GM19397 (cell line): ENCODE measurements around the gene SOWAHD.
A peak's percentile ranks its signal among the peaks of the same experiment; 100 is the strongest.
"Not testable (repeated sequence)": the region's sequence is repeated elsewhere in the genome, so short reads cannot be mapped to it uniquely, and the experiment has no call there.

Source experiments
- ATAC-seq: cut with Tn5 transposase; IDR thresholded peaks from one replicate; pipeline ENCODE4 v1.9.1; 2021; ENCODE audit warnings: mild to moderate bottlenecking, moderate library complexity; ENCODE audit not compliant: unreplicated experiment

SOWAHD gene

DNA sequence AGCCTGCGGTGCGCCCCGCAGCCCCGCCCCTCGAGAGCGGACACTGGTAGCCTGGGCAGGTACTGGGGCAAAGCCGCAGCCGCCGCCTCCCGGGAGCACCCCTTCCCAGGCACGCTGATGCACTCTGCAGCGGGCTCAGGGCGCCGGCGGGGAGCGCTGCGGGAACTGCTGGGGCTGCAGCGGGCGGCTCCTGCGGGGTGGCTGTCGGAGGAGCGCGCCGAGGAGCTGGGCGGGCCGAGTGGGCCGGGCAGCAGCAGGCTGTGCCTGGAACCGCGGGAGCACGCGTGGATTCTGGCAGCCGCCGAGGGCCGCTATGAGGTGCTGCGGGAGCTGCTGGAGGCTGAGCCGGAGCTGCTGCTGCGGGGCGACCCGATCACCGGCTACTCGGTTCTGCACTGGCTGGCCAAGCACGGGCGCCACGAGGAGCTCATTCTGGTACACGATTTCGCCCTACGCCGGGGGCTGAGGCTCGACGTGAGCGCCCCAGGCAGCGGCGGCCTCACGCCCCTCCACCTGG is 401 bp downstream of the SOWAHD start:
- ATAC-seq = no peak

DNA sequence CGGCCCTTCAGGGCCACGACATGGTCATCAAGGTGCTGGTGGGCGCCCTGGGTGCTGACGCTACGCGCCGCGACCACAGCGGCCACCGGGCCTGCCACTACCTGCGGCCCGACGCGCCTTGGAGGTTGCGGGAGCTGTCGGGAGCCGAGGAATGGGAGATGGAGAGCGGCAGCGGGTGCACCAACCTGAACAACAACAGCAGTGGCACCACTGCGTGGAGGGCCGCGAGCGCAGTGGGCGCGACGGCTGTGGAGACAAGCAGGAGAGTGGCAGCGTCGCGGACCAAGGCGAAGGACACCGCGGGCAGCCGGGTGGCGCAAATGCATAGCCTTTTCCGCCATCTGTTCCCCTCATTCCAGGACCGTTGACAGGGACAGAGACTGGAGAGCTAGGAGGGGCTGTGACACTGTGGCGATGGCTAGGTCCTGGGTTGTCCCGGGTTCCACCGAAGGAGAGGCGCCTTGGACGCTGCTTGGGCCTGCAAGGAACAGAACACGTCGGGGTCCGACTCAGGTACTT is 919 bp downstream of the SOWAHD start:
- ATAC-seq = no peak

DNA sequence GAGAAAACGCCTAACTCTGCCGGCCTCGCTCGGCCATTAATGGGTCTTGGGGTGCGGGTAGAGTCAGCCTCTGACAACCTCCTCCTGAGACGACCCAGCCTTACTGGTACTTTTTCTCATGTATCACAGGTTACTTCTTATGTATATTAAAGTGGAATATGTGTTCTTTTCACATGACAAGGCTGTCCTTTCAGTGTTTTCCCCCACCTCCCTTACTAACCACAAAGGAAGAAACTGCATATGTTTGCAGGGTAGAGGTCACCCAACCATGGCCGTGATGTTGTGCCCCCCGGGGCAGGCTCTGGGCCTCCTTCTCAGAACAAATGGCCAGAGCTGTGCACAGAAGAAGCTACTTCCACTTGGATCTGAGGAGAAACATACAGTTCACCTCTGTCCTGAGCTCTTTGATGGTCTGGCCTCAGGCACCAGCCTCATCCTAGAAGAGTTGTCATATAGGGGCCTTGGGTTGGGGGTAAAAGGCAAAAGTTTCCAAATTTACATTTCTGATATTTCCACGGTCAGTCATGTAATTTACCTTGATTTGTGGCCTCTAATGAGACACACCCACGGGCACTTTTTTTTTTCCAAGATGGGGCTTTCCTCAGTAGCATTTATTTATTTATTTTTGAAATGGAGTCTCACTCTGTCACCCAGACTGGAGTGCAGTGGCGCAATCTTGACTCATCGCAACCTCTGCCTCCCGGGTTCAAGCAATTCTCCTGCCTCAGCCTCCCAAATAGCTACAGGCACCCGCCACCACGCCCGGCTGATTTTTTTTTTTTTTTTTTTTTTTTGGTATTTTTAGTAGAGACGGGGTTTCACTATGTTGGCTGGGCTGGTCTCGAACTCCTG is 1.9 kb downstream of the SOWAHD start:
- ATAC-seq = peak; percentile 29

DNA sequence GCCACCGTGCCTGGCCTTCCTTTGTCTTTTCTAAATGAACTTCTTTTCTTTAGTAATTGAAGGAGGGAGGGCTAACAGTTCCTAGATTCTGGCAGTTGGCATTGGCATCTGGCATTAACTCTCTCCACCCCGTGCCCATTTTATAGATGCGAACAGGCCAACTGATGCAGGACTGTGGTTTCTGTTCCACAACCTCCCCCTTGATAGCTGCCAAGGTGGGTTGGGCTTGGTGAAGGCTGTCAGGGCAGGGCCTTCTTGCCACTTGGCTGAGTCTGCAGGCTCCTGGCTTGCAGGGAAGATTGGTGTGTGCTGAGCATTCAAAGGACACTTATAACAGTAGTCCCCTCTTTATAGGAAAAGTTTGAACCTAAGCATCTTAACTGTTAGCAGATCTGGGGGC is 4.3 kb downstream of the SOWAHD start:
- no peak for ATAC-seq

DNA sequence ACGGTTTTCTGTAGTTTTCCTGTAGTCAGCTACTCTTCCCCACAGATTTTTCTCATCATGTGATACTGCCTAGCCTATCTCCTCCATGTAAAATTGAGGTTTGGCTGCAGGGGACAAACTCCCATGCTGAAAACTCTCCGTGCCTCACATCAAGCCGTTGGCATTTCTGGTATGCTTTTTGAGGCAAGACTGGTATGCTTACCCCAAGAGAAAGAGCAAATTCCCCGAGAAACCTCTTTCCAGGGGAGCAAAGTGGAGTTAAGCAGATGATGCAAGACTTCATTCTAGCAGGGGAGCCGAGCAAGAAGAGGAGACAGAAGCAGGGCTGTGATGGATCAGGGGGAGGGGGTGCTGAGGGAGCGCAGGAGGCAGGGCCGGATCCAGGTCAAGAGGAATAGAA is 4.8 kb downstream of the SOWAHD start:
- no peak for ATAC-seq

DNA sequence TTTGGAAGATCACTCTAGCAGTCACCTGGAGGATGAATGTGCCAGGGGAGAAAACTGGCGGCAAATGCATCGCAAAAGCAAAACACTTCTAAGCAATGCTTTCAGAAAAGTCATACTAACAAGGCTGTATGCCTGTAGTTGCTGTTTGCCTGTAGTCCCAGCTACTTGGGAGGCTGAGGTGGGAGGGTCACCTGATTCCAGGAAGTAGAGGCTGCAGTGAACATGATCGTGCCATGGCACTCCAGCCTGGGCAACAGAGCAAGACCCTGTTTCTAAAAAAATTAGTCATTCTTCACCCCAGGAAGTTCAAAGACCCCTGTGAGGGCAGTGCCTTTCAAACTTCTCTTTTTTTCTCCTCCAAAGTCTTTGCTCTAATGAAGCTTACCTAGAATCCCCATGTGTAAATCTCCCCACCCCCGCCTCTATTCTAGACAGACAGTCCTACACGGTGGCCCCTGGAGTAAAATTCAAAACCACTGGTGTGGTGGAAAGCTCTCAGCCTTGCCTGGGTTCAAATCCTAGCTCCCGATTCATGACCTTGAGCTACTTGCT is 5.5 kb downstream of the SOWAHD start:
- no peak for ATAC-seq

DNA sequence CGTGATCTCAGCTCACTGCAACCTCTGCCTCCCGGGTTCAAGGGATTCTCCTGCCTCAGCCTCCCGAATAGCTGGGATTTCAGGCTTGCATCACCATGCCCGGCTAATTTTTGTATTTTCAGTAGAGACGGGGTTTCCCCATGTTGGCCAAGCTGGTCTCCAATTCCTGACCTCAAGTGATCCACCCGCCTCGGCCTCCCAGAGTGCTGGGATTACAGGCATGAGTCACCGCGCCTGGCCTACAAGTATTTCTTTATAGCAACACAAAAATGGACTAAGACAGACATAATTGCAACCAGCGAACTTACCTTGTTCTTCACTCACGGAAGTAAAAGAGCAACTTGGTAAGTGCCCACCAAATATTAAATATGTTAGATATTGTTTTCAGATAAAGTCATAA is 10.0 kb downstream of the SOWAHD start:
- not testable (repeated sequence) for ATAC-seq

DNA sequence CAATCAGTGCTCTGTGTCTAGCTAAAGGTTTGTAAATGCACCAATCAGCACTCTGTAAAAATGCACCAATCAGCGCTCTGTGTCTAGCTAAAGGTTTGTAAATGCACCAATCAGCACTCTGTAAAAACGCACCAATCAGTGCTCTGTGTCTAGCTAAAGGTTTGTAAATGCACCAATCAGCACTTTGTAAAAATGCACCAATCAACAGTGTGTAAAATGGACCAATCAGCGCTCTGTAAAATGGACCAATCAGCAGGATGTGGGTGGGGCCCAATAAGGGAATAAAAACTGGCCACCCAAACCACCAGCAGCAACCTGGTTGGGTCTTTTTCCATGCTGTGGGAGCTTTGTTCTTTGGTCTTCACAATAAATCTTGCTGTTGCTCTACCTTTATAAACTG is 11.0 kb downstream of the SOWAHD start:
- not testable (repeated sequence) for ATAC-seq

DNA sequence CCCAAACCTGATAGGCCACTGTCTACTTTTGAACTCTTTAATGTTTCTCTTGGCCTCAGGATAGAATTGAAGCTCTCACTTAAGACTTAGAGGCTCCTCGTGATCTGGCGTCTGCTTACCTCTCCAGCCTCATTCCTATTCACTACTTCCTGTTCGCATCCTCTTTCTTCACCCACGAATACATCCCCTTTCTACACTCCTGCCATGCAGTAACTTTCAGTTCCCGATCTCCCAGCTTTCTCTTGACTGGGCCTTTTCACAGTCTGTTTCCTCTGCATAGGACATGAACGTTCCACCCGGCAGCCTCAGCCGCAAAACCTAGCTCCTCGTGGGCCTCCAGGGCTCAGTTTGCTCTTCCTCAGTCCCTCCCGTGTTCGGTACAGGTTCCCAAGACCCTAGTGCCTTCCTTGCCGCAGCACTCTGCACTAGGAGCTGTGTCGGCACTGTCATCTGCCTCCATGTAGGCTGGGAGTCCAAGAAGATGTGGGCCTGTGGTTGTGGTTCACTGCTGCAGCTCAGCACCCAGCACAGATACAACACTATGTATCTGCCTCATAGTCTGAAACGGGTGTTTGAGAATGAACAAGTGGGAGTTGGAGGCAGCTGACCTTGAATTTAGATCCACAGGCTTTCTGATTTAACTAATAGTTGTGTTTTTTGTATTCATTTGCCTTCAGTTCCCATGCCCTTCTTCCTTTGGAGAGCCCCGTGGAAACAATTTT is 17.3 kb downstream of the SOWAHD start:
- no peak for ATAC-seq

DNA sequence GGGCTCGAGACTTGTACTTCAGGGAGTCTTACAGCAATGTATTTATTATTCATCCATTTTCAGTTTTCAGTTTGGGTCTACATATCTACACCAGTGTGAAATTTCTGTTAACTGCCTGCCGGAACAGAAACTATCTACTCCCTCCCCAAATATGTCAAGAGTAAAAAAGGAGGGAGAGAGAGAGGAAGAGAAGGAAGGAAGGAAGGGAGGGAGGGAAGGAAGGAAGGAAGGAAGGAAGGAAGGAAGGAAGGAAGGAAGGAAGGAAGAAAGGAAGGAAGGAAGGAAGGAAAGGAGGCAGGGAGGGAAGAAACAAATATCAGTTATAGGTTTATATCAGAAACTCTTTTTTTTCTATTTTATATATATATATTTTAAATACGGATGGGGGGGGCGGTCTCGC is 20.4 kb downstream of the SOWAHD start:
- ATAC-seq = no peak

DNA sequence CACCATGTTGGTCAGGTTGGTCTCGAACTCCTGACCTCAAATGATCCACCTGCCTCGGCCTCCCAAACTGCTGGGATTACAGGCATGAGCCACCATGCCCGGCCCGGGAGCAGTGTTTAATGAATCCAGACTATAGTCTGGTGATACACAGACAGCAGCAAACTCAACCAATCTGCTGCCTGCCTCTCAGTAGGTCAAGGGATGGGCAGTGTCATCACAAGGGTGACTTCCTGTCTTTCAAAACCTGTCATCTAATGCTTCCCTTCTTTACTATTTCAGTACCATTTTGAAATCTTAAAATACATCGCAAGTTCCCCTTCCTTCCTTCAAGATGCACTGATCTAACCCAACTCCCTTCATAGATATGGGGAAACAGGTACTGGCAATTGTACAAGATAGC is 24.6 kb downstream of the SOWAHD start:
- ATAC-seq = no peak

DNA sequence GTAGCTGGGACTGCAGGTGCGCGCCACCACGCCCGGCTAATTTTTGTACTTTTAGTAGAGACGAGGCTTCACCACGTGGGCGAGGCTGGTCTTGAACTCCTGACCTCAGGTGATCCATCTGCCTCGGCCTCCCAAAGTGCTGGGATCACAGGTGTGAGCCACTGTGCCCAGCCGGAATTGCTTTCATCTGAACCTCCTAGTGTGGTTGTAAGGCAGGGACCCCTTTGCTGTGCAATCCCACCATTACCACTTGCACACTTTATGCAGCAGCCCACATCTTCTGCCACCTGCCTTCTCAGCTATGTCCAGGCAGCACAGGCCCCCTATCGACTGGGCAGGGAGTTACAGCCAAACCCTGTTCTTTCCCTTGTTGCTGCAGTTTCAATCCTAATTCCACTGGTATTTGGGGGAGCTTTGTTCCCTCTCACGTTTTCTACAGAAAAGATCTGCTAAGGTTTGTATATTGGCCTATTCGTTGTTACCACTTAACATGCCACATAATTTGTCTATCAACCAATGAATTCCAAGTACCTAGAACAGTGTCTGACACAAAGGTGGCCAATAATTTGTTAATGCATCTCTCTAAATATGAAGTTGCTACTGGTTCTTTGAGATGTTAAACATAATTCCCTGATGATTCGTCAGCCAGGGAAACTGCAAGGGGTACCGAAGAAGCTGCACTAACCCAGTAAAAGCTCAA is 26.5 kb downstream of the SOWAHD start:
- no peak for ATAC-seq

DNA sequence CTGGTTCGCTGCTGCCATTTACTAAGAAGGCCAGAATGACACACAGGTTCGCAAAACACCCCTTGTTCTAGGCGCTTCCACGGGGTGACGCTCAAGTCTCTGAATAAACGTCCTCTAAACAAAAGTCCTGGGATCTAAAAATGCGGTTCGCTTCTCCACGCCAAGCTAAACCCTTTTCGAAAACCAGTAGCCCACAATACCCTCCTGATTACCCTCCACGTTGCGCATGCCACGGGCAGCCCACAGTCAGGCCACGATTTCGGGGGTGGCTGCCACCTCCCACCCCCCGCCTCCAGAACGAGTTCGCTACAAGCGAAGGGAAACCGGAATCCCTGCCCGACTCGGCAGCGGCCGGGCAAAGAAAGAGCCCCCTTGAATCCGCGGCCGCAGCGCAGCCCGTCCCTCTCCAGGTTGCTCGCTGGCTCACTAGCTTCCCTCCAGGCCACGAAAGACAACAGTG is 32.6 kb downstream of the SOWAHD start:
- peak; percentile 36 for ATAC-seq

DNA sequence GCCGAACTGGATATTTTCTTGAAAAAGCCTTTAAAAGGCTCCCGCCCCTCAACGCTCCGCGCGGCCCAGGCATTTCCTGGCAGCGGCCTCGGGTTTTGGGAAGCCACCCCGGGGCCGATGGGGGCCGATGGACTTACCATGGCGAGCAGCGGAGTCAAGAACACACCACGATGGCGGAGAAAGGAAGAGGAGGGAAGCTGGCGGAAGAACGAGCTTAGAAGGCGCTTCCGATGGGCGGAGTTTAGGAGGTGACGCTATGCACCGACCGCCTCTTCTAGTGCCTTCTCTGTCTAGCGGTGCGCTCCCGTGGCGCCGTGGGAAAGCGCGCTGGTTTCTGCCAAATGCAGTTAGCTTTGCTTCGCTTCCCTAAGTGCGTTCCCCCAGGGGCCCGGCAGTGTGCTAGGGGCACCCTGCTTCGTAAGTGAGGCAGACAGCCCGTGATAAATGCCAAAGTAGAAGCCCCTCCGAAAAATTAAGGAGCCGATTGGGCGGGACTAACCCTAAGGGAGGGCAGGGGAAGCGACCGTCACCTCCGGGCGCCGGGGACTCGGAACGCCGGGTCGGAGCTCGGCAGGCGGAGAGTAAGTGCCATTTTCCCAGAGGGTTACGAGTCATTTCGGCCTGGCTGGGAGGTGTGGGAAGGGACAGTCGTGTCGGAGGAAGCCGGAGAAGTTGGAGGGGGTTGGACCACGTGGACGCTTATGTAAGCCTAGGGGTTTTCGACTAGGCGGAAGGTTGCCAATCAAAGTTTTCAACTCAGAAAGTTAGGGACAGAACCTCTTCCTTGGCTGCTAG is 33.2 kb downstream of the SOWAHD start, which contains the start of gene RPL39:
Gene RPL39 (minus strand): TSS at position 194 of the 795 bp plus-strand sequence. CDS start 54 bp downstream, at position 140.
- ATAC-seq = peak; percentile 95

DNA sequence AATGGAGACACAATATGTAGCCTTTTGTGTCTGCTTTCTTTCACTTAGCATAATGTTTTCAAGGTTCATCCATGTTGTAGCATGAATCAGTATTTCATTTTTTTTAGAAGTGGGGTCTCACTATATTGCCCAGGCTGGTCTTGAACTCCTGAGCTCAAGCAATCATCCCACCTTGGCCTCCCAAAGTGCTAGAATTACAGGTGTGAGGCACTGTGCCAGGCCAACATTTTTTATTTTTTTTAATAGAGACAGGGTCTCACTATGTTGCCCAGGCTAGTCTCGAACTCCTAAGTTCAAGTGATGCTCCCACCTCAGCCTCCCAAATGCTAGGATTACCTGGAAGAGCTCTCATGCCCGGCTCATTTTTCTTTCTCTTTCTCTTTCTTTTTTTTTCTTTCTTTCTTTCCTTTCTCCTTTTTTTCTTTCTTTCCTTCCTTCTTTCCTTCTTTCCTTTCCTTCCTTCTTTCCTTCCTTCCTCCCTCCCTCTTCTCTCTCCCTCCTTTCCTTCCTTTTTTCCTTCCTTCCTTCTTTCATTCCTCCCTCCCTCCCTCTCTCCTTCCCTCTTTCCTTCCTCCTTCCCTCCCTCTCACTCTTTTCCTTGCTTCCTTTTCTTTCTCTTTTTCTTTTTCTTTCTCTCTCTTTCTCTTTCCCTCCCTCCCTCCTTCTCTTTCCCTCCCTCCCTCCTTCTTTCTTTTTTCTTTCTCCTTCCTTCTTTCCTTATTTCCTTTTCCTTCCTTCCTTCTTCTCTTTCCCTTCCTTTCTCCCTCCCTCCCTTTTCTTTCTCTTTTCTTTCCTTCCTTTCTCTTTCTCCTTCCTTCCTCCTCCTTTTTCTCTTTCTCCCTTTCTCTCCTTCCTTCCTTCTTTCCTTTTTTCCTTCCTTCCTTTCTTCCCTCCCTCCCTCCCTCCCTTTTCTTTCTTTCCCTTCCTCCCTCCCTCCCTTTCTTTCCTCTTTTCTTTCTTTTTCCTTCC is 43.1 kb downstream of the SOWAHD start:
- ATAC-seq = no peak

DNA sequence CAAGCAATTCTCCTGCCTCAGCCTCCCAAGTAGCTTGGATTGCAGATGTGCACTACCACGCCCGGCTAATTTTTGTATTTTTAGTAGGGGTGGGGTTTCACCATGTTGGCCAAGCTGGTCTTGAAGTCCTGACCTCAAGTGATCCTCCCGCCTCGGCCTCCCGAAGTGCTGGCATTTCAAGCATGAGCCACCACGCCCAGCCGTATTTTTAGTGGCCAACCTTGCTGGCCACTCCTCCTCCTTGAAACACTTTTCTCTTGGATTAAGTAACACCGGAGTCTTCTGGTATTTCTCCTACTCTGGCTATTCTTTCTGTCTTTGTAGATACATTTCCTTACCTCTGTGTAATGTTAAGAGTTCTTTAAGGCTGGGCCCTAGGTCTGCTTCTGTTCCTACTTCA is 44.2 kb downstream of the SOWAHD start:
- no peak for ATAC-seq

DNA sequence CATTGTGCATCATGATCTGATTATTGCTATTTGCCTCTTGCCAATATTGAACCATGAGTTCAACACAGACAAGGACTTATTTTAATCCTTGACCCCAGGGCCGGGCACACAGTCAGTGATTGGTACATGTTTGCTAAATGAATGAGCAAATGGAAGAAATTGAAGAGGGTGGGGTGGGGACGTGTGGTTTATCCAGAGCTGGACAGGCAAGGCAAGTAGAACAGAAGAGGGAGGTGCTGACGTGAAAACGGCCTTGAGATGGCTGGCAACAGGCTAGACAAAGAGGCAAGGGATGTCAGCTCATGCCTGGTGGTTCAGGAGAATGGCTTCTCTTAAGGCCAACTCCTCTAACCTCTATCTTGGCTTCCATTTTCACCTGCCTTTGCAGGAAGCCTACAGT is 50.1 kb downstream of the SOWAHD start:
- not testable (repeated sequence) for ATAC-seq

DNA sequence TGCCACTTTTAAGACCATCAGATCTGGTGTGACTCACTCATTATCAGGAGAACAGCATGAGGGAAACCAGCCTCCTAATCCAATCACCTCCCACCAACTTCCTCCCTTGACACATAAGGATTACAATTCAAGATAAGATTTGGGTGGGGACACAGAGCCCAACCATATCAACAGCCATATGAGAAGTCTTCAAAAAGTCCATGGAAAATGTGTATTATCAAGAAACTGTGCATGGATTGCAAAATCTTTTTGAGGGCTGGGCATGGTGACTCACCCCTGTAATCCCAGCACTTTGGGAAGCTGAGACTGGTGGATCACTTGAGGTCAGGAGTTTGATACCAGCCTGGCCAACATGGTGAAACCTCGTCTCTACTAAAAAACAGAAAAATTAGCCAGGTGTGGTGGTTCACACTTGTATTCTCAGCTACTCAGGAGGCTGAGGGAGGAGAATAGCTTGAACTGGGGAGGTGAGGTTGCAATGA is 50.8 kb downstream of the SOWAHD start:
- ATAC-seq = no peak
